HCT116 (cell line): ENCODE measurements around the gene RAB4A. TPM values are rescaled to one million over a fixed set of nuclear protein-coding genes. Genes with fewer than 3 reads are reported as not detected.

Source experiments
- ATAC-seq: fragments of 200-7000 bp; cut with Tn5 transposase; 2 replicates; pipeline ENCODE4 v1.9.1; 2020; ENCODE audit warnings: mild to moderate bottlenecking, moderate library complexity
- BruUV-seq: library from RNA; stranded (reverse); fragments of 400-500 nt; replicated peaks from 2 replicates; lab custom pipeline; 2021; lab: Mats Ljungman, UMichigan
- CTCF ChIA-PET: fragments of 300-600 bp; sonication (Branson Sonifier 250); formaldehyde crosslinking; loops from one replicate; lab custom pipeline; 2021; ENCODE audit warnings: antibody characterized with exemption; lab: Charles Lee
- POLR2A ChIA-PET: fragments of 300-600, 350-600 bp; sonication (Branson Sonifier 250); formaldehyde crosslinking; loops from one replicate; lab custom pipeline; 2021; ENCODE audit warnings: antibody characterized with exemption; lab: Charles Lee
- RAD21 ChIA-PET, 2 experiments: fragments of 300-600 bp; sonication (Branson Sonifier 250); formaldehyde crosslinking; loops; one replicate each; lab custom pipeline; 2023; ENCODE audit warnings: low total read pairs in 2 of 2; ENCODE audit not compliant: uncharacterized antibody in 2 of 2, unreplicated experiment in 2 of 2, low non-redundant PET in 1 of 2; lab: Charles Lee
- DNase-seq: peaks from one replicate; pipeline ENCODE4 v3.0.0-alpha.2; 2010; ENCODE audit warnings: low read depth, low spot score
- H2AFZ ChIP-seq: fragments of 200-600 bp; shearing (Covaris generic), sonication (generic); 2 replicates; pipeline ENCODE4 v1.6.1; 2017; ENCODE audit warnings: low read depth, mixed run types, mixed read lengths, antibody characterized with exemption, low read length; ENCODE audit not compliant: poor library complexity, severe bottlenecking
- H3K27ac ChIP-seq: 2 replicates; pipeline ENCODE4 v1.5.1; 2012; ENCODE audit warnings: low read depth, low read length
- H3K27me3 ChIP-seq: fragments of 200-600 bp; sonication (generic); 2 replicates; pipeline ENCODE4 v1.6.1; 2016; ENCODE audit warnings: mixed run types, low read length, mixed read lengths; ENCODE audit not compliant: insufficient read depth
- H3K36me3 ChIP-seq, 2 experiments: fragments of 200-500 bp in 1 of 2; fragments of 200-600 bp in 1 of 2; sonication (Bioruptor generic) in 1 of 2; sonication (generic) in 1 of 2; 2 replicates each; pipeline versions ENCODE4 v1.5.1 to v1.6.1; 2014 to 2016; ENCODE audit warnings: low read length in 2 of 2, inconsistent platforms in 1 of 2, mixed read lengths in 1 of 2, mixed run types in 1 of 2; ENCODE audit not compliant: insufficient read depth in 2 of 2, control insufficient read depth in 1 of 2
- H3K4me1 ChIP-seq, 2 experiments: fragments of 200-600 bp in 1 of 2; sonication (generic) in 1 of 2; 2 replicates each; pipeline versions ENCODE4 v1.5.1 to v1.6.1; 2012 to 2017; ENCODE audit warnings: low read length in 2 of 2, inconsistent platforms in 1 of 2, mild to moderate bottlenecking in 1 of 2, mixed read lengths in 1 of 2, mixed run types in 1 of 2, moderate library complexity in 1 of 2; ENCODE audit not compliant: insufficient read depth in 2 of 2, control insufficient read depth in 1 of 2
- H3K4me2 ChIP-seq: fragments of 200-600 bp; sonication (generic); 2 replicates; pipeline ENCODE4 v1.6.1; 2017; ENCODE audit warnings: mixed run types, low read length, mixed read lengths
- H3K4me3 ChIP-seq, 2 experiments: fragments of 200-600 bp in 1 of 2; sonication (generic) in 1 of 2; replicated peaks in 1 of 2; 2 replicates each; pipeline ENCODE4 v1.5.1; 2011 to 2016; ENCODE audit warnings: low read length in 2 of 2, control low read depth in 1 of 2, low read depth in 1 of 2, mild to moderate bottlenecking in 1 of 2, mixed read lengths in 1 of 2, mixed run types in 1 of 2
- H3K79me2 ChIP-seq: fragments of 200-600 bp; sonication (generic); 2 replicates; pipeline ENCODE4 v1.6.1; 2017; ENCODE audit warnings: mild to moderate bottlenecking, mixed run types, low read length, moderate library complexity, mixed read lengths; ENCODE audit not compliant: insufficient read depth
- H3K9ac ChIP-seq: fragments of 200-600 bp; sonication (generic); 2 replicates; pipeline ENCODE4 v1.6.1; 2016; ENCODE audit warnings: low read length, mixed read lengths
- H3K9me2 ChIP-seq: fragments of 200-600 bp; sonication (generic), shearing (Covaris generic); 2 replicates; pipeline ENCODE4 v1.6.1; 2017; ENCODE audit warnings: mixed run types, mild to moderate bottlenecking, moderate library complexity; ENCODE audit not compliant: insufficient read depth
- H3K9me3 ChIP-seq, 2 experiments: fragments of 200-500 bp in 1 of 2; fragments of 200-600 bp in 1 of 2; sonication (Bioruptor generic) in 1 of 2; sonication (generic) in 1 of 2; 2 replicates each; pipeline ENCODE4 v1.6.1; 2014 to 2017; ENCODE audit warnings: low read length in 2 of 2, mixed read lengths in 2 of 2, inconsistent platforms in 1 of 2, low read depth in 1 of 2, mild to moderate bottlenecking in 1 of 2, mixed run types in 1 of 2, moderate library complexity in 1 of 2; ENCODE audit not compliant: control insufficient read depth in 1 of 2, insufficient read depth in 1 of 2
- H4K20me1 ChIP-seq: fragments of 200-600 bp; sonication (generic), shearing (Covaris generic); 2 replicates; pipeline ENCODE4 v1.6.1; 2017; ENCODE audit warnings: mixed run types, mild to moderate bottlenecking, moderate library complexity; ENCODE audit not compliant: insufficient read depth
- CEBPB ChIP-seq: IDR thresholded peaks from 2 replicates; pipeline ENCODE4 v1.6.1; 2012; ENCODE audit warnings: low read depth
- EZH2 ChIP-seq: fragments of 200-600 bp; sonication (generic); IDR thresholded peaks from 2 replicates; pipeline ENCODE4 v1.6.1; 2017; ENCODE audit warnings: antibody characterized with exemption, mixed run types
- EZH2phosphoT487 ChIP-seq: fragments of 200-600 bp; IDR thresholded peaks from 2 replicates; pipeline ENCODE4 v1.6.1; 2018; ENCODE audit warnings: antibody characterized with exemption, borderline replicate concordance
- JUND ChIP-seq: IDR thresholded peaks from 2 replicates; pipeline ENCODE4 v1.6.1; 2012
- POLR2A ChIP-seq: IDR thresholded peaks from 2 replicates; pipeline ENCODE4 v1.7.0; 2011; ENCODE audit warnings: borderline replicate concordance; ENCODE audit not compliant: insufficient read depth, insufficient read length; ENCODE audit errors: extremely low read depth
- POLR2AphosphoS5 ChIP-seq: IDR thresholded peaks from 2 replicates; pipeline ENCODE4 v1.6.1; 2011; ENCODE audit warnings: mild to moderate bottlenecking, low read depth, low read length, moderate library complexity
- SIN3A ChIP-seq: IDR thresholded peaks from 2 replicates; pipeline ENCODE4 v1.6.1; 2012; ENCODE audit warnings: low read depth
- intact Hi-C: fragments of 100-400 bp; cut with micrococcal nuclease; formaldehyde crosslinking; loops from 2 replicates; pipeline ENCODE4 v1.10.0; 2022
- total RNA-seq: library from RNA; stranded (reverse); gene quantifications from one replicate; pipeline ENCODE4 v1.2.1, GENCODE V29; 2021; ENCODE audit not compliant: unreplicated experiment
- TF ChIP-seq, protein P1 (sequence below): IDR thresholded peaks from 2 replicates; pipeline ENCODE4 v1.6.1; 2012
- TF ChIP-seq, protein P2 (sequence below): IDR thresholded peaks from 2 replicates; pipeline ENCODE4 v1.6.1; 2012; ENCODE audit warnings: low read depth

Gene RAB4A
- total RNA-seq, 1 experiment from 2014 or later = 101 TPM

DNA sequence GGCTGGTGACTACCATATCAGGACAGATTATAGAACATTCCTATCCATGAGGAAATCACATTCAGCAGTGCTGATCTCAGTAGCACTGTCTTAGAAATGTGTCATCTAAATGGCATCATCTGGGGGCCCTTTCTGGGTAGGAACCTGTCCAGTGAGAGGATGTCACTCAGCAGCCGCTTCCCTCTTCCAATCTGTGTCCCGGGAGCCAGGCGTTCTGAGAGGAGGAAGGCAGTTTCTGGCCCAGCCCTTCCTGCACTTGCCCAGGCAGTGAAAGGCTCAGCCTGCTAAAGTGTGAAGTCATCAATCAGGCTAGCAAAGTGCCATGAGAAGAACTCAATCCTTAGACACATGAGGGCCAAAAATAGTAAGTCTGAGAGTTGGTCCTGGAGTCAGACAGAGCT is 25.6 kb downstream of the RAB4A start (continued):
- TF ChIP-seq, protein P1, sequence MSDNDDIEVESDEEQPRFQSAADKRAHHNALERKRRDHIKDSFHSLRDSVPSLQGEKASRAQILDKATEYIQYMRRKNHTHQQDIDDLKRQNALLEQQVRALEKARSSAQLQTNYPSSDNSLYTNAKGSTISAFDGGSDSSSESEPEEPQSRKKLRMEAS = no peak
- TF ChIP-seq POLR2A (no peak), POLR2AphosphoS5 (no peak), EZH2phosphoT487 (no peak)
- TF ChIP-seq, protein P2, sequence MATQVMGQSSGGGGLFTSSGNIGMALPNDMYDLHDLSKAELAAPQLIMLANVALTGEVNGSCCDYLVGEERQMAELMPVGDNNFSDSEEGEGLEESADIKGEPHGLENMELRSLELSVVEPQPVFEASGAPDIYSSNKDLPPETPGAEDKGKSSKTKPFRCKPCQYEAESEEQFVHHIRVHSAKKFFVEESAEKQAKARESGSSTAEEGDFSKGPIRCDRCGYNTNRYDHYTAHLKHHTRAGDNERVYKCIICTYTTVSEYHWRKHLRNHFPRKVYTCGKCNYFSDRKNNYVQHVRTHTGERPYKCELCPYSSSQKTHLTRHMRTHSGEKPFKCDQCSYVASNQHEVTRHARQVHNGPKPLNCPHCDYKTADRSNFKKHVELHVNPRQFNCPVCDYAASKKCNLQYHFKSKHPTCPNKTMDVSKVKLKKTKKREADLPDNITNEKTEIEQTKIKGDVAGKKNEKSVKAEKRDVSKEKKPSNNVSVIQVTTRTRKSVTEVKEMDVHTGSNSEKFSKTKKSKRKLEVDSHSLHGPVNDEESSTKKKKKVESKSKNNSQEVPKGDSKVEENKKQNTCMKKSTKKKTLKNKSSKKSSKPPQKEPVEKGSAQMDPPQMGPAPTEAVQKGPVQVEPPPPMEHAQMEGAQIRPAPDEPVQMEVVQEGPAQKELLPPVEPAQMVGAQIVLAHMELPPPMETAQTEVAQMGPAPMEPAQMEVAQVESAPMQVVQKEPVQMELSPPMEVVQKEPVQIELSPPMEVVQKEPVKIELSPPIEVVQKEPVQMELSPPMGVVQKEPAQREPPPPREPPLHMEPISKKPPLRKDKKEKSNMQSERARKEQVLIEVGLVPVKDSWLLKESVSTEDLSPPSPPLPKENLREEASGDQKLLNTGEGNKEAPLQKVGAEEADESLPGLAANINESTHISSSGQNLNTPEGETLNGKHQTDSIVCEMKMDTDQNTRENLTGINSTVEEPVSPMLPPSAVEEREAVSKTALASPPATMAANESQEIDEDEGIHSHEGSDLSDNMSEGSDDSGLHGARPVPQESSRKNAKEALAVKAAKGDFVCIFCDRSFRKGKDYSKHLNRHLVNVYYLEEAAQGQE = no peak

- H3K9me2 ChIP-seq = no peaks in the 10 kb centered on the region
- no peaks in the 10 kb centered on the region for H4K20me1 ChIP-seq
- peaks cover 0 to 20% of the 10 kb centered on the region in 2 experiments; a peak in 3 of 4 replicates for H3K36me3 ChIP-seq
- no peak overlapping the region for H2AFZ ChIP-seq
- no peak for ATAC-seq
- H3K9ac ChIP-seq = no peak overlapping the region
- CTCF ChIA-PET = no interaction called here
- H3K27me3 ChIP-seq = no peaks in the 10 kb centered on the region
- POLR2A ChIA-PET = no interaction called here
- no peak for TF ChIP-seq POLR2A
- no peak for TF ChIP-seq SIN3A
- no peak for TF ChIP-seq EZH2
- TF ChIP-seq JUND = no peak
- TF ChIP-seq CEBPB = no peak
- BruUV-seq = no TSS peak
- no peak overlapping the region for H3K4me3 ChIP-seq
- H3K9me3 ChIP-seq = no peaks in the 10 kb centered on the region
- no peak overlapping the region for H3K4me2 ChIP-seq
- no peaks in the 10 kb centered on the region for H3K79me2 ChIP-seq
- no peaks in the 10 kb centered on the region for H3K4me1 ChIP-seq
- RAD21 ChIA-PET = no interaction called here
- DNase-seq = no peak
- intact Hi-C loops = no loop called here
- H3K27ac ChIP-seq = no peak overlapping the region
Observed at GRCh38 chr1:229297746-229298145, 26.8 kb downstream of the RAB4A start.
